NK-92 (cell line): ENCODE data around the gene AICDA.
"Not testable (repeated sequence)": the region's sequence is repeated elsewhere in the genome, so short reads cannot be mapped to it uniquely, and the experiment has no call there.

Experiments
- DNase-seq: peaks from one replicate; lab custom pipeline; 2025; ENCODE audit not compliant: unreplicated experiment; lab: John Stamatoyannopoulos, UW

The AICDA gene

DNA sequence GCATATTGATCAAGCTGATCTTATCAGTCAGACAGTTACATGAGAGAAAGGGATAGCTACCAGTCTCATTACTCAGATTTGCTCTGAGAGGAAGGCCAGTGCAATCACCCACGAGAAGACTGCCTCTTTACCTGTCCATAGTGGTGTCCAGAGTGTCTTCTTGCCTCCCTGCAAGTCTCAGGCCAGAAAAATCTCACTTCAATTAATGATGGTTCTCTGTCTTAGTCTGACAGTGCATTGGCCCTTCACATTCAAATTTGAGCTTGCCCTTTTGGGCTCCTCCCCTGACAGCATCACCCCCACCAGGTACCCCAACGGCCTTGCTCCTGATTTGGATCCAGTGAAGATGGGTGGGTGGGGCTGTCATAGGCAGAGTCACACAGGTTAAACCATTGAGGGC is at the start of gene AICDA:
AICDA (minus strand) TSS at position 231 of the 400 bp plus-strand sequence; CDS start at position 139, 92 bp downstream.
- DNase-seq: no peak

- no peak for DNase-seq
Observed at GRCh38 chr12:8661751-8662150, 49.1 kb upstream of the AICDA start.

DNA sequence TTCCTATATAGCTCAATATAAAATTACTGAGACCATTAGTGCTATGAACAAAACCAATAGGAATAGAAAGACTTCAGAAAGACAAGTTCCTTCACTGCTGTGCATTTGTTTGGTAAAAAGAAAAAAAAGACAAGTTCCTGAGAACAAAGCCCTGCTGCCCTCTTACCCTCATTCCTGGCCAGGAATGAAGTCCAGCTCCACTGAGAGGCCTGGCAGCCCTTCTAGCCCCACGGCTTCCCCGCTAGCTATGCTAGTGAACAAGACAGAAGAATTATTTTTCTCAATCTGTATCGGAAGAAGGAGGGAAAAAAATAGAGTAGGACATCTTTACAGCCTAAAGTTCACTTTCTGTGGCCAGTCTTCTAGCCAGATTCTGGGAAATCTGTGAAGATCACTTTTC is 48.4 kb upstream of the AICDA start:
- no peak for DNase-seq

DNA sequence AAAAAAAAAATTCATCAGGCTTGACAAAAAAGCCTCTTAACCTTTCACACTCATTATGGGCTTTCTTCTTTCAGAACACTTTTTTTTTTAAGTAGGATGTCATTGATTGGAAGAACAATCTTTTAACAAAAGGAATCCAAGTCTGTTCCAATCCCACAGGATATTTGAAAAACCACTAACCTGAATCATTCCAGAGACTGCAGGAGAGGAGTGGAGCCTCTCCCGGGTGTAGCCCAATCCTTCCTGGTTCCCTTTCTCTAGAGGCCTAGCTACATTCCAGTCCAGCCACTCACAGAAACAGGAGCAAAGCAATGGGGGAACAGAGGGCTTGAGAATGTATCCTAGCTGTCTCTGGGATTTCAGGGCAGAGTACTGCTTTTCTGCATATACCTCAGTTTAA is 45.7 kb upstream of the AICDA start:
- DNase-seq: no peak

DNA sequence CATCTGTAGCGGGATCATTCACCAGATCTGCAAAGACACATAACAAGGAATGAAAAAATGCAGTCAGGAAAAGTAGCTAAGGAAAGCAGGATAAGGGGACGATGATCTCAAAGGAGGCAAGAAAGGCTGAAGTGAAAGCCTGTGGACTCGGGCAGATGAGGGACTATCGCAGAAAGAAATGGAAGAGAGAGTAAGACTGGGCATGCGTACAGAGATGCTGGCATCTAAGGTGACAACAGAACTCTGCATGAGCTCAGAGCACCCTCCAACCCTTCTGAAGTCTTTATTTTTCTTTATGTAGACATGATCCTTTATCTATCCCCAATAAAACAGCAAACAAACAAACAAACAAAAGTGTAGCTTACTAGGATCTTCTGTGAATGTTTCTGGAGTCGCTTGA is 42.8 kb upstream of the AICDA start:
- no peak for DNase-seq

- DNase-seq: no peak
Observed at GRCh38 chr12:8648576-8649205, 36.0 kb upstream of the AICDA start.

GRCh38 chr12:8647968-8648367 is 35.3 kb upstream of the AICDA start:
- DNase-seq: no peak

DNA sequence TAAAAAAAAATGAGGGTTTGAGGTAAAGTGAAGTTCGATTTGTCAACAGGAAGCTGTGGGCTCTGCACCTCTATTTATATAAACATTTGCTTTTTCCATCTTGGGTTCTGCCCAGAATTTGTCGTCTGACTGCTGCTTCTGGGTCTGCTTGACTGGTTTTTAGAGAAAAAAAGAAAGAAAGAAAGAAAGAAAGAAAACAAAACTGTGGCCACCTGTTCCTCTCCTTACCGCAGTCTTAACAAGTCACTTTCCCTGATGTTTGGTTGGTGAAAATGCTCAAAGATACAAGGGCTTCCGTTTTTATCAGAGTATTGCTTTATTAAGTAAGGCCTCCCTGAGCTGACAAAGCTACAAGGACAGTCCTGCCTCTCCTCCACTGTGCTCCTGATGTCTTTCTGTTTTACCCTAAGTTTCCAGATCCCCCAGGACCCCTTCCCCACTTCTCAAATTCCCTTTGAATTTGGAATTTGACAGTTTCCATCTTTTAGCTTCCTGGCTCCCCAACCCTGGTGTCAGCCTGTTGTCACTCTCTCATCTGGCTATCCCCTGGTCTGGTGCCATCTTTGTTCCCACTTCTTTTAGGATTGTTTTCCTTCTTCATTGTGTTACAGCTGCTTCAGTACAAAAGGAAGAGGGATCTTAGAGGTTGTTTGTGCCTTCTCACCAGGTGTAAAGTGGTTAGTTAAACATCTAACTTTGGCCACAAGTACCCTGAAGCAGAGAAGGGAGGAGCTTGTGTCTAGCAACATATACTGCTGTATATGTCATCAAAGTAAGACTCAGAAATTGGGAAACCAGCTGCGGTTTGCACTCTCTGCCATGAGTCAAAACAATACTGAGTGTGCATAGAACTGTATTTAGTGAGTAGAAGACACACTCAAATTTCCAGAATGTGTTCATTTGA is 31.9 kb upstream of the AICDA start:
- DNase-seq: no peak

- no peak for DNase-seq
Observed at GRCh38 chr12:8642775-8643174, 30.1 kb upstream of the AICDA start.

GRCh38 chr12:8639936-8640335 is 27.3 kb upstream of the AICDA start:
- no peak for DNase-seq

GRCh38 chr12:8638951-8639350 is 26.3 kb upstream of the AICDA start:
- no peak for DNase-seq

DNA sequence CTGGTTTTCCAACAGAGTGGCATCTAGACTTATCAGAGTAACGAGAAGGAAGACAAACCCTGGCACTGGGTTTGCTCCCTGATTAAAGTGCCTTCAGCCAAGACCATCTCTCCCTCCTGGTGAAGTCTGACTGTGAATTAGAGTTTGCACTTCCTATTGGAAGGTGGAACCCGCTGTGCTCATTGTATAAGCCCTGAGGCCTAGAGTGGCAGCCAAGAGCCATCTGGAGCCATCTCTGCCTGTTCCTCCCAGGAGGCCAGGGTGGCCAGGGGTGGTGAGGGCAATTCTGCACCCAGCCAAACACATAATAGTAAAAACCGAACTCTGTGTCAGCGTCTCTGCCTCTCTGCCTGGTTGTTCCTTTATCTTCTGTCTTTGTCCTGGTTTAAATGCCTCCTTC is 25.0 kb upstream of the AICDA start:
- DNase-seq: no peak

DNA sequence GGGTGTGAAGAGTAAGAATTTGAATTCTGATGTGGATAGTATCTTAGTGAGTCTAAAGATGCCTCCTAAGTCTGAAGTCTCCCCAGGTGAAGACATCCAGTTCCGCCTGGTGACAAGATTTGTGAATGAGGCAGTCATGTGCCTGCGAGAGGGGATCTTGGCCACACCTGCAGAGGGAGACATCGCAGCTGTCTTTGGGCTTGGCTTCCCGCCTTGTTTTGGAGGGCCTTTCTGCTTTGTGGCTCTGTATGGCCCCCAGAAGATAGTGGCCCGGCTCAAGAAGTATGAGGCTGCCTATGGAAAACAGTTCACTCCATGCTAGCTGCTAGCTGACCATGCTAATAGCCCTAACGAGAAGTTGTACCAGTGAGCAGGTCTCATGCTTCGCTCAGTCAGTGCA is 24.6 kb upstream of the AICDA start:
- no peak for DNase-seq

DNA sequence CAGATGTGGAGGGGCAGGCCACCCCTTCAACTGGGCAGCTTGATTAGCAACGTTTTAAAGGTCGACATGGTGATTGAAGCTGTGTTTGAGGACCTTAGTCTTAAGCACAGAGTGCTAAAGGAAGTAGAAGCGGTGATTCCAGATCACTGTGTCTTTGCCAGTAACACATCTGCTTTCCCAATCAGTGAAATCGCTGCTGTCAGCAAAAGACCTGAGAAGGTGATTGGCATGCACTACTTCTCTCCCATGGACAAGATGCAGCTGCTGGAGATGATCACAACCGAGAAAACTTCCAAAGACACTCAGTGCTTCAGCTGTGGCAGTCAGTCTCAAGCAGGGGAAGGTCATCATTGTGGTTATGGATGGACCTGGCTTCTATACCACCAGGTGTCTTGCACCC is 23.9 kb upstream of the AICDA start:
- DNase-seq: no peak

- not testable (repeated sequence) for DNase-seq
Observed at GRCh38 chr12:8636007-8636346, 23.3 kb upstream of the AICDA start.

GRCh38 chr12:8635342-8636006 is 22.8 kb upstream of the AICDA start:
- not testable (repeated sequence) for DNase-seq

- DNase-seq: no peak
Observed at GRCh38 chr12:8630131-8630530, 17.5 kb upstream of the AICDA start.

- DNase-seq: no peak
Observed at GRCh38 chr12:8629486-8630033, 16.9 kb upstream of the AICDA start.

DNA sequence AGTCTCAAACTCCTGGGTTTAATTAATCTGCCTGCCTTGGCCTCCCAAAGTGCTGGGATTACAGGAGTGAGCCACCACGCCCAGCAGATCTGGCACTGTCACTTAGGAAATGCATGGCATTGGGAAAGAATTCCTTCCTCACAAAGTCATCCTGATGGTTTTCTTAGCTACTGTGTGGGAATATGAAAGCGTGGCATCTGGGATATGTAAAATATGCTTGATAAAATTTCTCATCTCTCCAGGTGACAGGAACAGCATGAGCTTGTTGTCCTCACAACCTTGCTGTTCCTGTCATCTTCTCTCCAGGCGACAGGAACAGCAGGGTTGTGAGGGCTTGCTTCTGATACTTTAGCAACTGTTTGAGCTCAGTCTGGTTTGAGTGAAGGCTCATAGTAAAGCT is 16.1 kb upstream of the AICDA start:
- DNase-seq: no peak

DNA sequence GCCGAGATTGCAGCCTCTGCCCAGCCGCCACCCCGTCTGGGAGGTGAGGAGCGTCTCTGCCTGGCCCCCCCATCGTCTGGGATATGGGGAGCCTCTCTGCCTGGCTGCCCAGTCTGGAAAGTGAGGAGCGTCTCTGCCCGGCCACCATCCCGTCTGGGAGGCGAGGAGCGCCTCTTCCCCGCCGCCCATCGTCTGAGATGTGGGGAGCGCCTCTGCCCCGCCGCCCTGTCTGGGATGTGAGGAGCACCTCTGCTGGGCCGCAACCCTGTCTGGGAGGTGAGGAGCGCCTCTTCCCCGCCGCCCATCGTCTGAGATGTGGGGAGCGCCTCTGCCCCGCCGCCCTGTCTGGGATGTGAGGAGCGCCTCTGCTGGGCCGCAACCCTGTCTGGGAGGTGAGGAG is 12.1 kb upstream of the AICDA start:
- not testable (repeated sequence) for DNase-seq

DNA sequence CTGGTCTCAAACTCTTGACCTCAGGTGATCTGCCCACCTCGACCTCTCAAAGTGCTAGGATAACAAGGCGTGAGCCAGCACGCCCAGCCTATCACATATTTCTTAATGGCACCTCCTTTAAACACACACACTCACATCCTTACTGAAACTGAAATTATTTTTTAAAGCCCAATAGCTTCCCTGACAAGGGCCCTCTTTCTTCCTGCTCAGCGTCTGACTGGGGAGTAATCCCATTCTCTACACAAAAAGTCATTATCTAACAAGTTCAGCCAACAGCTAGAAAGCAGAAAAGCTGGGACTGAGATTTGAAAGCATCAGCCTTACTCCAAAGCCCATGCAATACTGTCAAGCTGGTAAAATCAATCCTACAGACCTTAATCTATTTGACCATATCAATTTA is 10.0 kb upstream of the AICDA start:
- DNase-seq: no peak

DNA sequence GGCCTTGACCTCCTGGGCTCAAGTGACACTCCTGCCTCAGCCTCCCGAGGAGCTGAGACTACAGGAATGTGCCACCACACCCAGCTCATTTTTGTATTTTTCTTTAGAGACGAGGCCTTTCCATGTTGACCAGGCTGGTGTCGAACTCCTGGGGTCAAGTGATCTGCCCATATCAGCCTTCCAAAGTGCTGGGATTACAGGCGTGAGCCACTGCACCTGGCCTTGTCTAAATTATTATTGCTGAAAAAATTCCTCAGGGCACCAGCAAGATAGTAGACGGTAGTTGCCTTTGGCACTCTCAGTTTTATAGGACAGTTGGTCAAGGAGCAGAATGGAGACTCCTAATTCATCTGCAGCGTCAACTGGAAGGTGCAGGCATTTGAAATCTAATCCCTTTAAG is 2.5 kb upstream of the AICDA start:
- DNase-seq: no peak
